ENCODE measurements around the gene CCK.

The CCK gene

DNA sequence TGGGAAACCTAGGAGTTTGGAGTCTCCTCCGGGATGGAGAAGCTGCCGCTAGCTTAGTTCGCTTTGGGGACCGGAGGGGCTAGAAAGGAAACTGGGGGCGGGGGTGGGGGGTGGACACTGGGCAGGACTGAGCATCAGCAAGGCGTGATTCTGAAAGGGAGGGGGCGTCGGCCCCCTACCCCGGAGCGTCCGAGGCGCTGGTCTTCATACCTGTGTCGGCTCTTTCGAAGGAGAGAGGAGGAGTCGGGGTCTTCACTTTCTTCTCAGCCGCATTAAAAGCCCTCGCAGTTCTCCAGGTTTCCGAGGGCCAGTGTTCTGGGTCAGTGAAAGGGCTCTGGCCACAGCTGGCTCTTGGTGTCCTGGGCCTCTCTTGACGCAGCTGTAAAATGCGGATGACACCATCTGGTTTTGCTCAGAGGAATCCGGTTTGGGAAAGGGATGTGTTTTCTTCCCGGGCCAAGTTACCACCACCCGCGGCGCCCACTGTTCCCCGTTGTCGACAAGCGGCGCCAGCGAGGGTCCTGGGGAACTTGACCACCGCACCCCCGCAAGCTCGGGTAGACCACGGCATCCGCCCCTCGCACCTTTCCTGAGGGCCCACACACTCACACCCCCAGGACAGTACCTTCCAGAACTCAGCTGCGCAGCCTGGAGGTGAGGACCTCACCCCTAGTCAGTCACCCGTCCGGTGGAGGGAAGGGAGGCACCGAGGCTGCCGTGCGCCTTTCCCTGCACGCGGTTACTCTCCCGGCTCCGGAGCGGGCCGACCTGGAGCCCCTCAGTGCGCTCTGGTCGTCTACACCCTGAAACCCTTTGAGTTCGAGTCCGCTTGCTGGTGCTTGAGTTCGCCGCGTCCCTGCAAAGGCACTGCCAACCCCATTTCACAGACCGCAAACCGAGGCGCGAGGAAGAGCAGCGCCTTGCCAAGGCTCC lies 660 bp downstream of the CCK start:
- no peak for DNase-seq

DNA sequence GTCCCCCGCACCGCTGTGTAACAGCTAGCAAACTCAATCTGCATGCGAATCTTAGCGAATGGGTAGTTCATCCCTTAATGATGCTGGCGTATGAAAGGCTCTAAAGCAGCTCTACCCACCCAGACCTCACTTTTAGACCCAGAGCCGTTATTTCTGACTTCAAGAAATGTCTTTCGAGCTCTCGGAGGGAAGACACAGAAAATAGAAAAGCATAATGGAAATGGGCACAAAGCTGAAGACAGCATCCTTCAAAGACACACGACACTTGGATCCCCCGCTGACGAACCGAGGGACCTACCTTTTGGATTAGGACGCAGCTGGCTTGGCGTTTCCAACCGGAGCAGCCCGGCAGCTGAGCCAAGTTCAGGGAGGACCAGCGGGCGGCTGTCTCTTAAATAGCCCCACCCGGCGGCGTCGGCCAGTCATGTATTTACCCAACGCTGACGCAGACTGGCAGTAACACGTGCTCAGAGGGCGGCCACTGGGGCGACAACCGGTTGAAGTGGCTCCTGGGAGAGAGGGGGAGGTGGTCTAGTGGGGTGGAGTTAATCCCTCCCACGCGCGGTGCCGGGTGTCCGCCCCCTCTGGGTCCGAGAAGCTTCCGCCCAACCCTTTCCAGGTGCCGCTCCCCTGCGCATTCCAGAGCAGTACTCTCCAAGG lies 1.5 kb downstream of the CCK start:
- no peak for DNase-seq

DNA sequence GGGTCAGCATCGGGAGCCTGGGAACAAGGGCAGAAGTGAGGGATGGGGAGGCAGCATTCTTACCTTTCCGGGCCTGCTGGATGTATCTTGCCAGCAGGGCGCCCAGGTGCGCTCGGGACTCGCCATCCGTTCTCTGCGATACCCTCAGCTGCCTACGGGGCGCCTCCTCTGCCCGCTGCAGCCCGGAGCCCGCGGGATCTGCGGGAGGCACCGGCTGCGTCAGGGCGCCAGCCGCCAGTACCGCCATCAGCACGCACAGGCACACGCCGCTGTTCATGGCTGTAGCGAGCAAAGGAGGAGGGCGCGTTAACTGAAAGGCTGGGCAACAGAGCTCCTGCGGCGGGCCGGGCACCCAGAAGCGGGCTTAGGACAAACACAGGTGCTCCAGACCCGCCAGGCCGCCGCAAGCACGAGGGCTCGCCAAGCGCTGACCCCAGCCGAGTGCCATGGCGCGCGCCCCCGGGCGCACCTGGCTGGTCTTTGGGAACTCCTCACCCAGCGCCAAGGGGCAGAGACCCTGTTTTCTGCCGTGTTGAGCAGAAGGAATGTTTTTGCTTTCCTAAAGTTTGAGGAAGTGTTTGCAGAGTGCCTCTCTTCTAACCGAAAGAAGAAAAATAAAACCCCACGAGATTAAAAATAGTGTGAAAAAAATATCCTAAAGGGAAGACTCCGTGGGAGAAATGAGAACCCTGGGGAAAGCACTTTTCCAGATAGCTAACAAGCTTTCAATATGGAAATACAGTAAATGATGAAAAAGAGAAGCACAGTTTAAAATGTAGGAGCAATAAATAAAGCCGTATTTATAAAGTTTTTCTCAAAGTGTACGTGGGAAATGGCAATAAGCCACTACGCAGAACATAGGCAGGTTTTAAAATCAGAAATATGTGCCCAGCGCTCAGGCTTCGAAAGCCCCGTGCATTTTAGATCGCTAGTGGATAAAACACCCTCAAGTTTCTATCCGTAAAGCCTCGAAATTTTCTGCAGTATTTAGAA lies 2.3 kb downstream of the CCK start:
- DNase-seq = no peak

DNA sequence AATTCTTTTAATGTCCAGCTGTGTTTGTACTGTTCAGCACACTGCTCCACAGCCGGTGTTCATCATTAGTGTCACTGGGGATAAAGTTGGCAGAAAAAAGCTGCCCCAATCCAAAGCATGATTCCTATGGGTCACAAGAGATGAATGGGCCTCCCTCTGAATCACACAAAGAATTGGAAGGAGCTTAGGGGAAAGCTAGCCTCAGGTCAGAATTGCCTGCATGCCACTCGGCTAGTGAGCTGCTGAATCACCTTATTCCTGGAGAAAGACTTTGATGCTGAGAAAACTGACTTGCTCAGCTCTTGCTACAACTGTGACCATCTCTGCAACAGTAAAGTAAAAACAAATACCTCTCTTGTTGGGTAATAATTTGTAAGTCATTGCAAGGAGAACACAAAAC lies 3.5 kb downstream of the CCK start:
- no peak for DNase-seq

DNA sequence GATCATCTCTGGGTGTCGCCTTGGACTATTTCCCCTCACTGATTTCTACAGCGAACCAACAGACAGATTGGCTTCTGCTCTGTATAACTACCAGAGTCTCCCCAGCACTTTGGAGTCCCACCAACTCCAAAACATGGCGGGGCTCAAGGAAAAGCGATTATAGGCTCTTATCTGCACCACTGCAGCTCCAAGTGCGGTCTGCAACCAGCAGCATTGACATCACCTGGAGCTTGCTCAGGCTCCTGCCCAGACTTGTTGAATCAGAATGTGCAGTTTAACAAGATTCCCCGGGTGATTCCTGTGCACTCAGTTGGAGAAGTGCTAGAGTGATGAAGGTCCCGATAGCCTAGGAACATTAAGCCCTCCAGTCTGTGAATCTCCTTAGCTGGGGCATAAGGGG lies 9.0 kb downstream of the CCK start:
- no peak for DNase-seq

DNA sequence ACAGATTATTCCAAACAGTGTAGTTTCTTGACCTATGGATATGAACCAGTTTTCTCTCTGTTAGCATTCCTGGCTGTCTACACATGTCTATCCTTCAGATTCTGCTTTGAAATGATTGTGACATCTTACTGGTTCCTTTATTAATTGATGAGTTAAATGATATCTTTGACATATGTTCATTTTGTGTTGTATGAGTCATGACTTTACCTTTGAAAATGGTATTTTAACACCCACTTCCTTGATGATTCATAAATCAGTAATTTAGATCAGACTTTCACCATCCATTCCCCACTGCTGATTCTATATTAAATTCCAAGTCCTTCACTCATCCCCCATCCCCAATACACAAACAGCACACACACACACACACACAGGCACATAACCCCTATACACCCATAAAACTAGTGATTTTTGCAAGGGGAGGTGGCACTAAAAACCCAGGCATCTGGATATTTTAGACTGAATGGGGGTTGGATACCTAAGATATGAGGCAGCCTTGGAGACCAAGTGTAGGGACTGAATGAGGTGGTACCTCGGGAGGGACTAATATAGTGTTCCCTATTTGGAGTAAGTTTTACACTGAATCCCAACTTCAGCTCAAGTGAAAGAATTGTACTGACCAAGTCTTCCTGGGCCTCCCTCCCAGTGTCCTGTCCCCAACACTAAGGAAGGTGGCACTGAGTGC lies 9.7 kb downstream of the CCK start:
- DNase-seq = peak; percentile 22

DNA sequence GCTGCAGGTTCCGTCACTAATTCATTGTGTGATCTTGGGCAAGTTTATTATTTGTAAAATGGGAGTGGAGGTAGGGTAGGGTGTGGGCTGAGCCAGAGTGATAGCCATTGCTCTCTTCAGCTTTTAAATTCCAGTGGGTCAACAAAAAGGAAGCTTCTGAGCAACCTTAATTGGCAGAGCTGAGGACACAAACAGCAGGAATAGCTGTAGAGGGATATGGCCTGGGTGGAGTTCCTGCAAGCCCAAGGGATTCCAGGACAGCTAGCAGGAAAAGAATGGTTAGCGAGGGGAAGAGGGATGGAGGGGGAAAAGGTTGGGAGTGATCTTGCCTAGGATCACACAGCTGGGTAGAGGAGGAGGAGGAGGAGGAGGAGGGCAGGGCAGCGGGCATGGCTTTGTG lies 11.4 kb downstream of the CCK start:
- no peak for DNase-seq

DNA sequence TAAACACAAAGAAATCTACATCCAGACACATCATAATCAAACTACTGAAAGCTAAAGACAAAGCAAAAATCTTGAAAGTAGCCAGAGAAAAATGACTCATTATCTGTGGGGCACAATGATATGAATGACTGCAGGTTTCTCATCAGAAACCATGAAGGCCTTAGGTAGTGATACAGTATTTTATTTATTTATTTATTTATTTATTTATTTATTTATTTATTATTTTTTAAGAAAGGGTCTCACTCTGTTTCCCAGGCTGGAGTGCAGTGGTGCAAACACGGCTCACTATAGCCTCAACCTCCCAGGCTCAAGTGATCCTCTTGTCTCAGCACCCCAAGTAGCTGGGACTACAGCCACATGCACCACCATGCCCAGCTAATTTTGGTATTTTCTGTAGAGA lies 15.2 kb downstream of the CCK start:
- no peak for DNase-seq

DNA sequence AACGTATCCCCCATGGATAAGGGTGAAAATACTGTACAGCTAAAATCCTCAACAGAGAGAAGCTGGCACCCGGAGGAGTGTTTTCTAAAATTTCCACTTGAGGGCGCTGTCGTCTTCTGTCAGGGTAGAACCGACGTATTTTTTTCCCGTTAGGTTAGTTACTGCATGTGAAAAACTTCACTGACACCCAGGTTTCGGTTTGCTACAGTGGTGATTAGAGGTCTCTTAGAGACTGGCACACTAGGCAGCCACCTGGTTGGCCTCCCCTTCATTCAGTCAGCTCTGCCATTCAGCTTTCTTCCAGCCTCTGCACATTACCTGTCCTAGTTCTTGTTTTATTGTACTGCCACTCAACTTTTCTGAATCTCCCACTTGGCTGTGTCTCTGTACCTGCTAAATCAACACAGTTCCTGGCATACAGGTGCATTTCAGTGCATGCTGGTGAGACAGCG lies 18.4 kb downstream of the CCK start:
- DNase-seq = peak; percentile 67

DNA sequence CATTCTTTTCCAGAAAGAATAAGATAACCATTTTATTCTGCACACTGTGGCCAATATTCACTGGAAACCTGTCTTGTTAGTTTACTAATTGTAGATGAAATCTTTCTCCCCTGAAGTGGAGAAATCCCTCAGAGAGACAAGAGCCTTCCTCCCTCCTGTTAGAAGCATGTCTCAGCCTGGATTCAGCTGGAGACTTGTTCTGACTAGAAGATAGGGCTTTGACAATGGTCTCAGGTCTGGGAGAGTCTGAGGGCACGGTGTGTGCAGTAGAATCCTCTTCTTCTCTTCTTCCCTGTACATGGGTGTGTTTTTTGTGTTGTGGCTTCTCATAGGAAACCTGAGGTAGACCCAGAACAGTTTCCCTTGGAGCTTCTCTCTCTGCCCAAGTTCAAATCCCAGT lies 19.9 kb downstream of the CCK start:
- no peak for DNase-seq

DNA sequence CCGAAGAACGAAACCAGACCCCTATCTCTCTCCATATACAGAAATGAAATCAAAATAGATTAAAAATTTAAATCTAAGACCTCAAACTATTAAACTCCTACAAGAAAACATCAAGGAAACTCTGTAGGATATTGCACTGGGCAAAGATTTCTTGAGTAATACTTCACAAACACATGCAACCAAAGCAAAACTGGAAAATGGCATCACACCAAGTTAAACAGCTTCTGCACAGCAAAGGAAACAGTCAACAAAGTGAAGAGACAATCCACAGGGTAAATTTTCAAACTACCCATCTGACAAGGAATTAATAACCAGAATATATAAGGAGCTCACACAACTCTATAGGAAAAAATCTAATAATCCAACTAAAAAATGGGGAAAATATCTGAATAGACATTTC lies 29.4 kb downstream of the CCK start:
- no peak for DNase-seq

DNA sequence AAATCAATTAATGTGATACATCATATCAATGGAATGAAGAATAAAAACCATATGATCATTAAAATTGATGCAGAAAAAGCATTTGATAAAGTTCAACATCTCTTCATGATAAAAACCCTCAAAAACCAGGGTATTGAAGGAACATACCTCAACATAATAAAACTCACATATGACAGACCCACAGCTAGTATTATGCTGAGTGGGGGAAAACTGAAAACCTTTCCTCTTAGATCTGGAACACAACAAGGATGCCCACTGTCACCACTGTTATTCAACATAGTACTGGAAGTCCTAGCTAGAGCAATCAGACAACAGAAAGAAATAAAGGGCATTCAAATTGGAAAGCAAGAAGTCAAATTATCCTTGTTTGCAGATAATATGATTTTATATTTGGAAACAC lies 30.5 kb downstream of the CCK start:
- no peak for DNase-seq

DNA sequence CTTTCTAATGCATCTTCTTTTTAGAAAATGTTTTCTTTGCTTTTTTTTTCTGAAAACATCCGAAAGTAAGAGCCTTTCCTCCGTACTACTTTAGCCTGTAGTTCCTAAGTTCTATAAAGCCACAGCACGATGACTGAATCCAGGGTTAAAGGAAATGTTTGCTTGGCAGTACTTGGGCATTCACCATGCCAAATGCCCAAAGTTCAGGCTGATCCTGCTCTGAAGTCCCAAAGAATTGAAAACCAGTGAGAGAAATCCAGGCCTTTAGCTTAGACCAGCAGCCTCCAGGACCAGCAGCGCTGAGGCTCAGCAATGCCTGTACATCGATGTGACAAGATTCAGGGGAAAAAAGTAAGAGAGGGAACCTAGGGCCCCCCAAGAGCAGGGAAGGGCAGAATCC lies 35.1 kb downstream of the CCK start:
- DNase-seq = no peak

DNA sequence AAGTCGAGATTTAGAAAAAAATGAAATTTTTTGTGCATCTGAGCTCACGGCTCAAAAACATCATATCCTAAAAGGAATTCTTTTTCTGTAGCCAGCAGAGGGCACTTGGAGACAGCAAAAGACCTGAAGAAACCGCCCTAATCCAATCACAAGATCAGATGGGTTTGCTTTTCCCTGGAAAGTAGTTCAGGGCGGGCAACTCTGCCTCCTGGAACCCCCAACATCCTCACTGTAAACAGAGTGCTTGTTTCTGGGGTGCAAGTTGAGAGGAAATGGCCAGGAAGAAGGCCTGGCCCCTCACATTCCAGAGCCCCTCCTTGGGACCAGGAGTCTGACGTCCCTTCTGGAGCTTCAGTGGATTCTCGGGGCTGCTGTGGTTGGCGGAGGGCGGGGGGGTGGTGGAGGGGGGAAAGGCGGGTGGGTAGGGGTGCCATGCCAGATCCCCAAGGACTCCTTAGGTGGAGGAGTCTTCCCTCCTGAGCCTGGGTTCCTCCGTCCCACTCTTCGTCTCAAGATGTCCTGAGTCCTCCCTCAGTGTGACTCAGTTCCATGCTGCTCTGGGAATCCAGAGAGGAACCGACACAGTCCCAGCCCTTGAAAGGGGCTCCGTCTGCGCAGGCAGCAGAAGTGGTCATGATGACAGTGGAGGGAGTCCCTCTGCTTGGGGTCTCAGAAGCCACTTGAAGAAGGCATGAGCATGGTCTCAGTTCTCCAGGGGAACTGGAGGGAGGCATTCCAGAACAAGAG lies 35.9 kb downstream of the CCK start:
- DNase-seq = no peak

DNA sequence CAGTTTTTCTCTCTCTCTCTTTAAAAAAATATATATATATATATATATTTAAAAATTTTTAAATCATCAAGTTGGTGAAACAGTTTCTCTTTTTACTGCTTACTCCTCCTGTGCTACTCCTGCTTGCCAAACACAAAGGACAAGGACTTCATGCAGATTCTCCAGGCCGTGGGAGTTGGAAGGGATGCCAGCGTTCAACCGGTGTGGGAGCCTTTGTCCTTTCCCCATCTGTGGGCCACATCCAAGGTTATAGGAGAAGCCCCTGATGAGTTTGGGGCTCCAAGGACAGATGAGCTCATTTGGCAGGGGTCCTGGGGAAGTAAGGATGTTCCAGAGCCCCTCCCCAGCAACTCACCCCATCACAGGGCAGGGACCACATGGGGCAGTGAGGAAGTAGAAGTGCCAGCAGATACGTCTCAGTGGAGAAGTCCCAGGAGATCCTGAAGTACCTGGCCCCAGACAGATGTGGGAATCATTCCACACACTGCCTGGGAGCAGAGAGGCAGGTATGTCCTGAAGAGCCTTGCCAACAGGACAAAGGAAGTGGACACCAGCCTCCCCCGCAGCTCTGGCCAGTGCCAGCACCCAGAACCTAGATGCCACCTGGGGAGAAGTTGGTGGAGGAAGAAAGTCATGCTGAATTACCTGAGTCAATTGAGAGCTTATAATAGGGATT lies 36.6 kb downstream of the CCK start:
- DNase-seq = no peak

DNA sequence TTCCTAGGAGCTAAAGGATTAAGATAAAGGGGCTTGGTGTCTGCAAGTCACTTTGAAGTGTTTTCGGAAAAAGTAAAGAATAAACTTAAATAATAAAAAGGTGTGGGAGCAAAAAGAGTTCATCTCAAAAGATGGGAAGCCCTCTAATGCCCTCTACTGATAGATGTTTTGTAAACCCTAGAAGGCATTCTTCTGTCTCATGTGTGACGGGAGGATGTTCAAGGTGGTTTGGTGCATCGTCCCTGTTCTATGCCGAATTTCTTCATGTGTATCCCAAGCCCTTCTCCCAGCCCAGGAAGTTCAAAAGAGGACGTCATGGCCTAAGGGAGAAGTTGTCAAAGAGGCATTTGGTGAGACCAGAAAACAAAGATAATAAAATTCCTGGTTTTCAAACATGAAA lies 37.2 kb downstream of the CCK start:
- DNase-seq = no peak

DNA sequence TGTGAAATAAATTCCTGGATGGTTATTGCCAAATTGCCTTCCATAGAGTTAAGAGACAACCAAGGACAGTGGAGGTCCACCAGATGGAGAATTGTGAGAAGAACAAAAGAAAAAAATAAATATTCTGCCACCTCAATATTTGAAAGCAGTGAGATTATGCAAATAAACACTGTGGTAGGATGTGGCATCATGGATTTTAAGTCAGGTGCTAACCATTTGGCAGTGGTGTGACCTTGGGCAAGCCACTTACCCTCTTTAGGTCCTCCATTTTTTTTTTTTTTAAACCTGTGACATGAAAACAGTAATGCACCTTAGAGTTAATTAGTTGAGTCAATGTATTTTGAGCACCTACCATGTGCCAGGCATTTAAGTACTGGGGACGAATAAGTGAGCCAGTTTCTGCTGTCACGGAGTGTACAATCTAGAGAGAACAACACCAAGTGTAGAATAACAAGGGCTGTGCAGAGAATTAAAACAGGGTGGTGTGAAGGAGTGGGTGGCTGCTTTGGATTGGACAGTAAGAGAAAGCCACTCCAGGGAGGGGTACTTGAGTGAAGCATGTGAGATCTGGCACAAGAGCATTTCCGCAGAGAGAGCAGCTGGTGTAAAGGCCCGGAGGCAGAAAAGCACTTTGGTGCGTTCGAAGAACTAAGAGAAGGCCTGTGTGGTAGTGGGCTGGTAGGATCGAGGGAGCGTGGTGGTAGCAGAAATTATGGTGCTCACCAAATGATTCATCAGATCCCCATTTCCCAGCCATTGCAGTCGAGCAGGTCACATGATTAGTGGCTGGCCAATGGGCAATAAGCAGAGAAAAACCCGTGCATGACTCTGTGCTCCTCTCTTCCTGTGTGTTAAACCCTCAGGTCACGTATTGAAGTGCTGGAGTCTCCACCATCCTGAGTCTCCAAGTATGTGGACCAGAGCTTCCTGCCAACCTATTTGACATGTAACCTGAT lies 39.2 kb downstream of the CCK start:
- DNase-seq = no peak

DNA sequence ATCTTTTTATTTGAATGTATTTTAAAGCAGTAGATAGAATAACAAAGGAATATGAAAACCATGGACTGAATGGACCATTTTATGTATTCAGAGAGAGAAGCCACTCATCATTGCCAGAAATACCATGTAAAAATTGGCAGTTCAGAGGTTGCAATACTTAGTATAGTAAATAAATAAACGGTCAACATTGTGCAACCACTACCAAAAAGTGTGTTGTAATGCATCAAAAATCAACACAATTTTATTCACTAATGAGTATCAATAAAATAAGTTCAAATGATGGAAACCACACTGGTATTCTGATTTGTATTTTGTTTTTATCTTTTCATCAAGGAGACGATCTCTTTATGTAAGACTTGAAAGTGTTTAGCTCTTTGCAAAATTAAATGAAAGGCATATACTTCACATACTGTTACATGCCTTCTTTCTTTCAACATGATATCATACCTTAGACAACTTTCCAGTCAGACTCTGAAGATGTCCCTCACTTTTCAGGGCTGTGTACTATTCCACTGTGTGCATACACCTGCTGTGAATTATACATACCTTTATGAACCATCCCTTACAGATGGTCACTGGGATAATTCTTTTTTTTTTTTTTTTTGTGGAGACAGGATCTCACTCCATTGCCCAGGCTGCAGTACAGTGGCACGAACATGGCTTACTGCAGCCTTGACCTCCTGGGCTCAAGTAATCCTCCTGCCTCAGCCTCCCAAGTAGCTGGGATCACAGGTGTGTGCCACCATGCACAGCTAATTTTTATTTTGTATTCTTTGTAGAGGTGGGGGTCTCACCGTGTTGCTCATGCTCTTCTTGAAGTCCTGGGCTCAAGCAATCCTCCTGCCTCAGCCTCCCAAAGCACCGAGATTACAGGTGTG lies 40.3 kb downstream of the CCK start:
- DNase-seq = no peak
